ENCODE results near the gene ADAMTS2. TPM values are rescaled to one million over a fixed set of nuclear protein-coding genes. Genes with fewer than 3 reads are reported as not detected.

The ADAMTS2 gene
- total and polyA plus RNA-seq, 2 of the 8 experiments (the other 6 are each of a cell fraction or from before 2014, with no cell fraction given) = 6.6 to 7.3 TPM

GRCh38 chr5:179143446-179143845 is 201.8 kb downstream of the ADAMTS2 start:
- no peaks in the 10 kb centered on the region for H3K79me1 ChIP-seq (ENCODE audit: low read depth, low read length)
- H3K4me1 ChIP-seq (replicated peaks in 1 of 4; ENCODE audit: control insufficient read depth in 3 of 4, insufficient read depth in 4 of 4, low read length in 3 of 4) = no peaks in the 10 kb centered on the region
- no peak overlapping the region for H3K27ac ChIP-seq (ENCODE audit: low read depth, low read length)
- H4K20me1 ChIP-seq (replicated peaks in 1 of 2; ENCODE audit: control insufficient read depth in 1 of 2, insufficient read depth in 2 of 2, low read length in 2 of 2) = no peaks in the 10 kb centered on the region
- no peaks in the 10 kb centered on the region for H3K9me3 ChIP-seq (ENCODE audit: insufficient read depth in 2 of 2, low read depth in 1 of 2, low read length in 1 of 2)
- no peak overlapping the region for H3K4me2 ChIP-seq (ENCODE audit: insufficient read depth in 1 of 2, low read depth in 2 of 2, low read length in 2 of 2)
- H3K56ac ChIP-seq (replicated peaks; ENCODE audit: insufficient read length, low read depth, low read length) = no peak overlapping the region
- no peak overlapping the region for H3K14ac ChIP-seq (ENCODE audit: insufficient read length)
- H2AK5ac ChIP-seq (ENCODE audit: low read depth, low read length) = no peak overlapping the region
- H4K5ac ChIP-seq (ENCODE audit: insufficient read length, low read depth, low read length) = no peak overlapping the region
- H3K36me3 ChIP-seq (ENCODE audit: control insufficient read depth in 2 of 4, insufficient read depth in 4 of 4, low read length in 3 of 4) = no peaks in the 10 kb centered on the region
- H4K8ac ChIP-seq (ENCODE audit: extremely low read depth, insufficient read depth, low read length) = no peak overlapping the region
- 13% methylated on average over 7 of the region's 7 CpGs; no CpG with 5 or more reads in 1 of the 2 experiments for WGBS, 2 experiments (ENCODE audit: extremely low coverage in 1 of 2, insufficient coverage in 1 of 2, insufficient read length in 1 of 2, insufficient replicate concordance in 2 of 2, low coverage in 1 of 2, low lambda C conversion rate in 2 of 2, missing lambda C conversion rate in 1 of 2)
- H3K23ac ChIP-seq (ENCODE audit: insufficient read length) = no peak overlapping the region
- H3K9ac ChIP-seq (replicated peaks in 1 of 4; ENCODE audit: extremely low read depth in 1 of 4, low read depth in 3 of 4, low read length in 3 of 4) = no peak overlapping the region
- H2BK15ac ChIP-seq (ENCODE audit: low read length) = no peak overlapping the region
- FAIRE-seq (peak; percentile 97), DNase-seq (ENCODE audit: low read depth in 1 of 2, low spot score in 2 of 2) (peak in 1 of 2 experiments; percentile 67)
- no peak overlapping the region for H3K4me3 ChIP-seq (ENCODE audit: extremely low read depth in 1 of 4, insufficient read depth in 2 of 4, low read depth in 3 of 4, low read length in 4 of 4)
- ChIA-PET CTCF (ENCODE audit: partially characterized antibody) (interaction anchor here (0.5 to 2.3 kb wide), 29 partner anchors 9 to 625 kb away, joined by 3 to 7 read pairs (median 3); no protein-coding TSS in a partner anchor), POLR2A (ENCODE audit: partially characterized antibody) (no interaction called here)
- no peaks in the 10 kb centered on the region for H3K27me3 ChIP-seq (replicated peaks in 1 of 4; ENCODE audit: control insufficient read depth in 3 of 4, extremely low read depth in 1 of 4, insufficient read depth in 3 of 4, low read length in 3 of 4)
- no peak overlapping the region for H2BK5ac ChIP-seq (ENCODE audit: low read depth, low read length)
- no peaks in the 10 kb centered on the region for H3K79me2 ChIP-seq (ENCODE audit: control insufficient read depth in 1 of 2, insufficient read depth in 2 of 2, low read length in 2 of 2)
- no peak overlapping the region for H2AFZ ChIP-seq (ENCODE audit: low read length)
- H3K4ac ChIP-seq (replicated peaks; ENCODE audit: insufficient read length, low read depth, low read length) = no peak overlapping the region
- H2BK120ac ChIP-seq (replicated peaks; ENCODE audit: low read depth, low read length) = no peak overlapping the region
- no peaks in the 10 kb centered on the region for H3K23me2 ChIP-seq (ENCODE audit: low read depth, low read length)
- H3K18ac ChIP-seq (ENCODE audit: extremely low read depth, low read length) = no peak overlapping the region
- no peak overlapping the region for H4K91ac ChIP-seq (replicated peaks; ENCODE audit: insufficient read length, low read length)
- H2BK12ac ChIP-seq (ENCODE audit: low read depth, low read length) = no peak overlapping the region
- H2BK20ac ChIP-seq (ENCODE audit: low read length) = no peak overlapping the region
- TF ChIP-seq TEAD4 (IDR thresholded peaks at IDR 0.05; ENCODE audit: low read depth, low read length) (no peak), EP300 (IDR thresholded peaks at IDR 0.05; ENCODE audit: borderline replicate concordance in 1 of 2, low read depth in 2 of 2, low read length in 2 of 2) (no peak), BCL11A (IDR thresholded peaks at IDR 0.05; ENCODE audit: low read depth in 2 of 2, low read length in 2 of 2) (no peak), TAF1 (IDR thresholded peaks at IDR 0.05; ENCODE audit: low read depth, low read length) (no peak), ATF2 (IDR thresholded peaks at IDR 0.05; ENCODE audit: low read length) (peak; percentile 97), SRF (IDR thresholded peaks at IDR 0.05; ENCODE audit: low read depth, low read length) (no peak), KDM1A (IDR thresholded peaks at IDR 0.05; ENCODE audit: borderline replicate concordance, low read length) (no peak), SIX5 (IDR thresholded peaks at IDR 0.05; ENCODE audit: low read depth, low read length) (no peak), POLR2A (IDR thresholded peaks at IDR 0.05; ENCODE audit: control extremely low read depth in 1 of 2, low read depth in 2 of 2, low read length in 2 of 2) (no peak), YY1 (IDR thresholded peaks at IDR 0.05; ENCODE audit: low read depth, low read length) (peak; percentile 53; the same call in 1 of the 2 replicates), CHD2 (IDR thresholded peaks at IDR 0.05; ENCODE audit: low read length) (no peak)
- TF ChIP-seq, protein P1, sequence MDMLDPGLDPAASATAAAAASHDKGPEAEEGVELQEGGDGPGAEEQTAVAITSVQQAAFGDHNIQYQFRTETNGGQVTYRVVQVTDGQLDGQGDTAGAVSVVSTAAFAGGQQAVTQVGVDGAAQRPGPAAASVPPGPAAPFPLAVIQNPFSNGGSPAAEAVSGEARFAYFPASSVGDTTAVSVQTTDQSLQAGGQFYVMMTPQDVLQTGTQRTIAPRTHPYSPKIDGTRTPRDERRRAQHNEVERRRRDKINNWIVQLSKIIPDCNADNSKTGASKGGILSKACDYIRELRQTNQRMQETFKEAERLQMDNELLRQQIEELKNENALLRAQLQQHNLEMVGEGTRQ (IDR thresholded peaks at IDR 0.05; ENCODE audit: low read length) = no peak
